ENCODE results near the gene PRKCZ.

Gene PRKCZ

GRCh38 chr1:2194898-2195673, 144.9 kb downstream of the PRKCZ start:
- DNase-seq (ENCODE audit: low spot score), result peak; percentile 95

- no peak for DNase-seq (ENCODE audit: low spot score)
These were observed 145.6 kb downstream of the PRKCZ start for GRCh38 chr1:2195785-2196184.

- no peak for DNase-seq (ENCODE audit: low spot score)
These were observed 146.9 kb downstream of the PRKCZ start for GRCh38 chr1:2196901-2197638.

- DNase-seq (ENCODE audit: low spot score), result no peak
These were observed 147.5 kb downstream of the PRKCZ start for GRCh38 chr1:2197707-2198165.

- DNase-seq (ENCODE audit: low spot score), result no peak
These were observed 148.4 kb downstream of the PRKCZ start for GRCh38 chr1:2198571-2198970.

GRCh38 chr1:2199042-2199810, 149.0 kb downstream of the PRKCZ start:
- DNase-seq (ENCODE audit: low spot score), result peak; percentile 89

GRCh38 chr1:2200308-2200943, 150.2 kb downstream of the PRKCZ start:
- DNase-seq (ENCODE audit: low spot score), result no peak

GRCh38 chr1:2201062-2201461, 150.9 kb downstream of the PRKCZ start:
- no peak for DNase-seq (ENCODE audit: low spot score)

- DNase-seq (ENCODE audit: low spot score), result no peak
These were observed 151.9 kb downstream of the PRKCZ start for GRCh38 chr1:2202008-2202575.

GRCh38 chr1:2202843-2203601, 152.8 kb downstream of the PRKCZ start:
- DNase-seq (ENCODE audit: low spot score), result no peak

GRCh38 chr1:2203671-2204414, 153.6 kb downstream of the PRKCZ start:
- DNase-seq (ENCODE audit: low spot score), result no peak

GRCh38 chr1:2204415-2205190, 154.4 kb downstream of the PRKCZ start:
- DNase-seq (ENCODE audit: low spot score), result peak; percentile 95

GRCh38 chr1:2205191-2205952, 155.2 kb downstream of the PRKCZ start:
- DNase-seq (ENCODE audit: low spot score), result peak; percentile 97

GRCh38 chr1:2206813-2207487, 156.7 kb downstream of the PRKCZ start:
- no peak for DNase-seq (ENCODE audit: low spot score)

- no peak for DNase-seq (ENCODE audit: low spot score)
These were observed 158.4 kb downstream of the PRKCZ start for GRCh38 chr1:2208309-2209239.

GRCh38 chr1:2209400-2210083, 159.3 kb downstream of the PRKCZ start:
- no peak for DNase-seq (ENCODE audit: low spot score)

All from left forelimb (tissue), 1 donor.